Stimulated activated CD8-positive, alpha-beta memory T cell treated with anti-CD3 and anti-CD28 coated beads, Interleukin-4, amount 100 ng/mL, for 4 hours (primary cell): ENCODE results near the gene NRXN3.

Experiments used
- DNase-seq, 2 donors: peaks; one replicate each; pipeline ENCODE4 v3.0.0-alpha.2; 2020; ENCODE audit warnings: low read depth in 2 of 2, low spot score in 1 of 2

The NRXN3 gene

GRCh38 chr14:79274641-79275291 is 1104.6 kb downstream of the NRXN3 start:
- DNase-seq, result no peak

- no peak for DNase-seq
Measured at GRCh38 chr14:79275292-79275655, 1105.1 kb downstream of the NRXN3 start.

- DNase-seq, result no peak
Measured at GRCh38 chr14:79278286-79278797, 1108.2 kb downstream of the NRXN3 start.

GRCh38 chr14:79278798-79279644 is 1108.8 kb downstream of the NRXN3 start:
- no peak for DNase-seq

- no peak for DNase-seq
Measured at GRCh38 chr14:79279645-79280597, 1109.7 kb downstream of the NRXN3 start.

GRCh38 chr14:79281244-79282152 is 1111.3 kb downstream of the NRXN3 start:
- DNase-seq, result no peak

- DNase-seq, result no peak
Measured at GRCh38 chr14:79284621-79285020, 1114.4 kb downstream of the NRXN3 start.

- DNase-seq, result no peak
Measured at GRCh38 chr14:79285263-79285662, 1115.1 kb downstream of the NRXN3 start.

- DNase-seq, result no peak
Measured at GRCh38 chr14:79287976-79288375, 1117.8 kb downstream of the NRXN3 start.

- DNase-seq, result no peak
Measured at GRCh38 chr14:79293482-79294177, 1123.5 kb downstream of the NRXN3 start.

GRCh38 chr14:79294499-79294898 is 1124.3 kb downstream of the NRXN3 start:
- DNase-seq, result no peak

- no peak for DNase-seq
Measured at GRCh38 chr14:79295385-79295784, 1125.2 kb downstream of the NRXN3 start.

GRCh38 chr14:79298373-79298772 is 1128.2 kb downstream of the NRXN3 start:
- no peak for DNase-seq

GRCh38 chr14:79299162-79299561 is 1129.0 kb downstream of the NRXN3 start:
- DNase-seq, result no peak

- no peak for DNase-seq
Measured at GRCh38 chr14:79304279-79304678, 1134.1 kb downstream of the NRXN3 start.

- no peak for DNase-seq
Measured at GRCh38 chr14:79306546-79306945, 1136.4 kb downstream of the NRXN3 start.

- no peak for DNase-seq
Measured at GRCh38 chr14:79318371-79318770, 1148.2 kb downstream of the NRXN3 start.

- no peak for DNase-seq
Measured at GRCh38 chr14:79320561-79320960, 1150.4 kb downstream of the NRXN3 start.

GRCh38 chr14:79321070-79321469 is 1150.9 kb downstream of the NRXN3 start:
- DNase-seq, result no peak

GRCh38 chr14:79325071-79325470 is 1154.9 kb downstream of the NRXN3 start:
- DNase-seq, result no peak
